GM04504 (cell line): ENCODE data around the gene ASB13.

Experiments
- DNase-seq: peaks from one replicate; pipeline ENCODE4 v3.0.0-alpha.2; 2012; ENCODE audit warnings: low read depth

ASB13 gene

DNA sequence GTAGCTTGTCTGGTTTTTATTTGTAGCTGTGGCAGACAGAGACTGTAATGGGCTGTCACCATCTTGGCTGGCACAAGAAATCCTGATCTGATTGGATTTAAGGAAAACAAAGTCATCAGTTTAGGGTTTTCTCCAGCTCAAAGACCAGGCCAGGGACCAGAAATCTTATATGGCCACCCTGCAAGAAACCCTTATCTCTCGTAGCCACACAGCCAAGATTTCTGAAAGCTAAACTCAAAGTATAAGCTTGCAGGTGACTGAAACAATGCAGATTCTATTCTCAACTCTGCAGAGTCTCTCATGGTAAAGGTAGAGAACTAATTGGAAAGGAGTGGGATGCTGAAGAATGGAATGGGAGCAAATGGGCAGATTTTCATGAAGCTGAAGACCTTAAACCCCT is 3.2 kb upstream of the ASB13 start:
- no peak for DNase-seq

DNA sequence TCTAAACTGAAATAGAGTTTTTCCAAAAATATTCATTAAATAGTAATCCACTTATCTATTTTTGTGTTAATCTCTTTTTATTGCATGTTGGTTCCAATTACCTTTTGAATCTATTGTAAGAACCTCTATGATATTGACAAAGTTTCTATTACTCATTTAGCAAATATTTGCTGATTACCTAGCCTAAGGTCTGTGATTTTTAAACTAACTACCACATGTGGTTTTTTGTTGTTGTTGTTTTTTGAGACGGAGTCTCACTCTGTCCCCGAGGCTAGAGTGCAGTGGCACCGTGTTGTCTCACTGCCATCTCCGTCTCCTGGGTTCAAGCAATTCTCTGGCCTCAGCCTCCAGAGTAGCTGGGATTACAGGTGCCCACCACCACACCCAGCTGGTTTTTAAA is 2.0 kb upstream of the ASB13 start:
- no peak for DNase-seq

- DNase-seq, result no peak
These were observed 641 bp upstream of the ASB13 start for GRCh38 chr10:5666841-5667630.

DNA sequence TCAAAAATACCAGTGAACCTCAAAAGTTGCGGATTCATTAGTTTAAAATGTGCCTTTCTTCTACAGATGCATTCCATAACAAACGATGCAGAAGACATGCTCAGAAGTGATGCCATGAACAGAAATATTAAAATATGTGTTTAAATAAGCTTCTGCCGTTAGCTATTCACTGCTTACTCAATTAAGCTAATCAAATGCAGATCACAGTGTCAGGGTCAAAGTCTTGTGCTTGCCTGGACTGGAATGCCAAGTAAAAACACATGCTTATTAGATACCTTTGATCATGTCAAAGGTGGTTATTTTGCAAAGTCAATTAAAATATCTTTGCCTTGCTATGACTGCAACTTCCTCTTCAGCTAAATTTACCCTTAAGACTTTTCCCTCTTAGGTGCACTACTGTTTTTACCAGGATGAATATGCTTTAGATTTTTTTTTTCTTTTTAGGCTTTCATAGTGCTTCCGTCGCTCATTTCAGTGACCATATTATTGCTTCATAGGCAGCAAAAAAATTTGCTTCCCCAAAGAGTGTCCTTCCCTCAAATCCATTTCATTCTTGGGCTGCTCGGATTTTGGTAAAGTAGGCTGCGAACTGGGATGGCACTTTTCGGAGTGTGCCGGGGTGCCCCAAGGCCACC is 905 bp downstream of the ASB13 start:
- no peak for DNase-seq

DNA sequence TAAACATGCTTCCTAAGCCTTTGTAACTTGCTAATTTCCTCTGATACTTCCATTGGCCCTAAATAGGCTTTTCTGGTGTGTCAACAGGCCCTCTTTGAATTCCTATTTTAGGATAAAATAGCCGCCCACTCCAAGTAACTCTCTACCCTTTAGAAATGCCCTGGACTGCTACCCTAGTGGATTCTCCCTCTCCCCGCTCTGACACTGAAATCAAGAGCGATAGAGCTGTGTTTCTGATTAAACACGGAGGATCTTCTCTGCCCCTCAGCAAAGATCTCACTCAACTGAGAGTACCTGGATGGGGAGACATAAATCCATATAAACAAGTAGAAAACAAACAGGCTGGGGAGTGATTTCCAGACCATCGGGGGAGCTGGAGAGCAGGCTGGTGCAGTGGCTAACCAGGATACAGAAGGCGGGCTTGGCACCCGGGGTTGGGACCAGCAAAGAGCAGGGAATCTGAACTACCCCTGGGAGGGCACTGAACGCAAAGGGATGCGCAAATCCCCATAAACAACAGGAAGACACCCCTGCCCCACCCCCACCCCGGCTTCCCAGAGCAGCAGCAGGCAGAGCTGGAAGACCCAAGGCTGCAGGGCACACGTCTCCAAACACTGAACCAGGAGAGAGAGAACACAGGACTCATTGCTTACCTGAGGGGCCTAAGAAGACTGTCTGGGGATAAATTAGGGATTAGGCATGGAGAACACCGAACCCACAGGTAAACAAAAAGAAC is 2.5 kb downstream of the ASB13 start:
- no peak for DNase-seq

DNA sequence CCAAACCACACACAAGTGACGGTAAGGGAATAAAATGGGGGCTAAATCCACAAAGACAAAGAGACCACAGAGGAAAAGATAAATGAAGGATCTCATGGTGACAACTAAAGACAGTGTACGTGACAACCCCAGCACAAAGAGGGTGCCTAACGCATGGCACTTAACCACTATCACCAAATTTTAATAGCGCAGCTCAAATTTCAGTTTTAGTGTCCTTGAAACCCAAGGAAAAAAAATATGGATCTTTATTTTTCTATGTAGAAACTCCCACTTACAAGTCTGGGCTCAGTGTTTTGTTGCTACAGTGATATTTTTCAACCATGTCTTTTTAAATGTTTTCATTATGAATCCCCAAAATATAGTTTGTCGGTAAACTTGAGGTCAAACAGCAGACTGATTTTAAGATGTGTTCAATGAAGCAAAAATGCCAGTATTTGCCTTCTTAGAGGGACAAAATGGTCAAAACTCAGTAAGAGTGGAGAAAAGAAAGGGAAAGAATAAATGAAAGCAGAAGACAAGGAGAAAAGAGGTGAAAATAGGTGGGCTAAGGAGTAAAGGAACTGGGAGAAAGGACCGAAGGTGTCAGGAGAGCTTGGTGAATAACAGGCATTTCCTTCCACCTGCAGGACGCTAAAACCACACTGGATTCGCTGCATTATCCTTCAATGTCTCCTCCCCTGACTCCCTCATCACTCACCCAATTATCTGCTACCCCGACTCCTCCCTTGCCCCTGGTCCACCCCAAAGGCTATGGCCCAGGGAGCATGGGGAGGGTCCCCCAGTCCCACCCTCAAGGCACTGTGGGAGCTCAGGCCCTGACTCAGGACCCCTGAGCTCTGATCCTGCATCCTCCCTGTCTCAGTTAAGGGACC is 3.5 kb downstream of the ASB13 start:
- DNase-seq, result no peak

DNA sequence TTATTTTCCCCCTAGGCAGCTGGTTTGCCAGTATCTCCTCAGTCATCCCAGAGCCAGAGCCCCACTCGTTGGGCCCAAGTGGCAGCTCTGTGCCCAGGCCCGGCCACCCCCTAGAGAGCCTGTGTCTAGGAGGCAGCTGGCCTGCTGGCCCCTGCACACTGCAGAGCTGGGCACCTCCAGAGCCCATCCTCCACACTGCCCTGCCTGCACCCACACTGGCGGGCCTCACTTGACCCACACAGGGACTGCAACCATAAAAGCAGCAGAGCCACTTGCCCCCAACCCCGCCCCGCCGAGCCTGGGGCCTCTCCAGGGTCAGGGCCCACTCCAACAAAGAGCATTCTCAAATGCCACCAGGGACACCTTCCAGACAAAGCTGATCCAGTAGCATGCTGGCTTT is 5.4 kb downstream of the ASB13 start:
- no peak for DNase-seq

DNA sequence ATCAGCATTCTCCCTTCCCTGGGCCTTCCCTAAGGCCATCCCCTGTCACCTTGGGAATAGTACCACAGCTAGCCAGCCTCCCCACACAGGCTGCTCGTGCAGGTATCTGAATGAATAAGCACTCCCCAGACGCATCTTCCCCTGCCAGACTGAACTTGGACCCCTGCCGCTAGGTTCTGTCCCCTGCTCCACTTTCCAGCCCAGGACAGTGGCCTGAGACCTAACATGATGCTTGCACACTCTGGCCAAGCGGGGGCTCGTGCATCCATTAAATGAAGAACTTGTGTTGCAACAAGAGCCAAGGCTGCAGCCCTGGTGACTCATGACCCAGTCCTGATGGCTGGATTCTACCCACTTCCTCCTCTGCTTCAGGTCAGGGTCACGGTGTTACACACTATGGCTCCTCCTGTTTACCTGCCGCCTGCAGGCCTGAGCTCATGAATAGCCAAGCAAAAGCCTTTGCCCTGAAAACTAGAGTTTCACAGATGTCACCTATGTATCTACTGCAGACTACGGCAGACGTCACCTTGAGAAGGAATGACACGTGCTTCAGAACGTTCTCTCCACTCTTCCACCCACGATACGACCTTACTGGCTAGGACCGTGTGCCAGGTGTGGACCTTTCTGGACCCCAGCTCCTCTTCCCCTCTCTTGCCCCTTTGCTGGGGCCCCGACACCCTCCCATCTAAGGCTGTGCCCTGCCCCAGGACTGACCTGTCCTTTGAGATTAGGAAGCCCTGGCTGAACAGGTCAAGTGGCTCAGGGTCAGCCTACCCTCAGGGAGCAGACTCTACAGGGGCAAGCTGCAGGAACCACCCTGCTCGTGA is 6.5 kb downstream of the ASB13 start:
- DNase-seq, result peak; percentile 32

GRCh38 chr10:5658871-5659618 is 7.3 kb downstream of the ASB13 start:
- DNase-seq, result no peak

DNA sequence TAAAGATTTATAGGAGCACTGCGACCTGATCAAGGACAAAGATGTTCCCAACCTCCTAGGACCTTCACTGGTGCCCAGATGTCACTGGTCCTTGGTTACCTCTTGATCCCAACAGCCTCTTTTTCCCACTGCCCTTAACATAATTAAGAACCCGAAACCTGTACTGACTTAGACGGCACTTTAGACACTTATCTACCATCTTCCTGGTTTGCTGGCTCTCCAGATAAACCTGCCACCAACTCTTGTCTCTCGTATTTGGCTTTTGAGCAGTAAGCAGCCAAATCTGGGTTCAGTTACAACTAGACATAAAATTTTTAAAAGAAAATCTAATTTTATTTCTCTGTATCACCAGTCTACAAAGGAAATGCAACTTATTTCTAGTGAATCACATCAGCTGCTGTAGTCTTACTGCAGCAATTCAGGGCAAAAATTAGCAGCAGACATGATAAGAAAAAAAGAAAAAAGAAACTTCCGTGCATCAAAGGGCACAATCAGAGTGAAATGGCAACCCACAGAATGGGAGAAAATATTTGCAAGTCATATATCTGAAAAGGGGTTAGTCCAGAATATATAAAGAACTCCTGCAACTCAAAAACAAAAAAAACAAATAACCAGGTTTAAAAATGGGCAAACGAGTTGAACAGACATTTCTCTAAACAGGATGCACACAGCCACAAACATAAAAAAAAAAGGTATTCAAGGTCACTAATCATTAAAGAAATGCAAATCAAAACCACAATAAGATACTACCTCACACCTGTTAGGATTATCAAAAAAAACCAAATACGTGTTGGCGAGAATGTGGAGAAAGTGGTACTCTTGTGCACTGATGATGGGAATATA is 9.4 kb downstream of the ASB13 start:
- DNase-seq, result no peak

DNA sequence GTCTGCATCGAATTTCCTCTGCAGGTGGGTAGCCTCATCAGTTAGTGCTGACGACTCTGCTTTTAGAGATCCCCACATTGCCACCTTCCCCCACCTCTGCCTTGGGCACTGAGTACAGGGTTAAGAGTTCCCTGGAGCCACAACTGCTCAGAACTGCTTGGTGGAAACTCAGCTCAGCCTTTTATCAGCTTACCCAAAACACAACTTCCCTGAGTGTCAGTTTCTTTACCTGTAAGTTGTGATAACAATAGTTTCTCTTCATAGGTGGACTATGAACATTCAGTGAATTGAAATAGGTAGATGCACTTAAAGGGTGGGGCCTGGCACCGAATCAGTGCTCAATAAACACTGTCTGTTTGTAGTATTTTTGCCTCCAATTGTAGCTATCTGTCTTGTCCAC is 11.3 kb downstream of the ASB13 start:
- no peak for DNase-seq

DNA sequence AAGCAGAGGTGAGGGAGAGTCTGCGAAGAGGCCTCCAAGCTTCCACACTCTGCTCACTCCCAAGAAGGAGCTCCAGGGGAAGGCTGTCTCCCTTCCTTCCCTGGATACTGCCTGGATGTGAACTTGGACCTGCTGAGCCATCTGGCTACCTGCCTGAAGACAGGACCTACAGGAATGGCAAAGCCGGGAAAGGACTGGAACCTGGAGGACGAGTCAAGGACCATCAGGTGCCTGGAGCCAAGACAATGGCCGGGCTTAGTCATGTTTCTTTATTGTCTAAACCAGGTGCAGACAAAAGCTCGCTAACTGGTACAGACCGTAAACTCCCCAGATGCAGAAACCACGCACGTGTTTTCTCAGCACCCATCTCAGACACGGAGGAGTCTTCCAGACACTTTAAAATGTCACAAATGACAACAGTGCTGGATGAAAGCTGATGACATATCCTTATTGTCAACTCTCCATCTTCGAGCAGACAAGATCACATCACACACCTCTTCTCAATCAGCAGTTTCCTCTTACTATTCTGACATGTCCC is 12.1 kb downstream of the ASB13 start:
- DNase-seq, result no peak

GRCh38 chr10:5652746-5653145 is 13.6 kb downstream of the ASB13 start:
- no peak for DNase-seq

GRCh38 chr10:5651388-5651764 is 15.0 kb downstream of the ASB13 start:
- DNase-seq, result no peak

- DNase-seq, result no peak
These were observed 15.6 kb downstream of the ASB13 start for GRCh38 chr10:5650664-5651387.

- no peak for DNase-seq
These were observed 16.6 kb downstream of the ASB13 start for GRCh38 chr10:5649746-5650145.

DNA sequence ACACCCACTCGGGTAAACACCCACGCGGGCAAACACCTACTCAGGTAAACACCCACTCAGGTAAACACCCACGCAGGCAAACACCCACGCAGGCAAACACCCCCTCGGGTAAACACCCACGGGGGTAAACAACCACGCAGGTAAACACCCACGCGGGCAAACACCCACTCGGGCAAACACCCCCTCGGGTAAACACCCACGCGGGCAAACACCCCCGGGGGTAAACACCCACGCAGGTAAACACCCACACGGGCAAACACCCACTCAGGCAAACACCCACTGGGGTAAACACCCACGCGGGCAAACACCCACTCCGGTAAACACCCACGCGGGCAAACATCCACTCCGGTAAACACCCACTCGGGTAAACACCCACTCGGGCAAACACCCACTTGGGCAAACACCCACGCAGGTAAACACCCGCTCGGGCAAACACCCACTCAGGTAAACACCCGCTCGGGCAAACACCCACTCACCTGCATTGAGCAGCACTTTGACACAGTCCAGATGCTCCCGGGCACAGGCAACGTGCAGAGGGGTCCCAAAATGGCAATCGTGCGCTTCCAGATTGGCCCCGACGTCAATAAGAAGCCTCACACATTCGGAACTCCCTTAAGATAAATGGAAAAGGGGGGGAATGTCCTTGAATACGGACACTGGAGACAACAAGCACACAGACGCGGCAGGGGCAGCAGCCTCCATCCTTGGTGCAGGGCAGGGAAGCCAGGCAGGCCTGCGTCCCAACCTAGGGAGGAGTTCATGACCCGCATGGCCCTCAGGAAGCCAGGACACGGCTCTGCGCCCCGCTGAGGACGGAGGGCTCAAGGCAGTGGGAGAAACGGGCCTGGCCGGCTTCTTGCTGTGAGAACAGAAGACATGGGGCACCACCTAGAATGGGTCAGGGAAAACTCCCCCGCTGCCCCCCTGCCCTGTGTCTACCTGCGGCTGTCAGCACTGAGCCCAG is 17.6 kb downstream of the ASB13 start:
- DNase-seq, result no peak
